ENCODE results near the gene SCP2. TPM values are rescaled to one million over a fixed set of nuclear protein-coding genes. Genes with fewer than 3 reads are reported as not detected.
"Not testable (repeated sequence)": the region's sequence is repeated elsewhere in the genome, so short reads cannot be mapped to it uniquely, and the experiment has no call there.

Gene SCP2
- total RNA-seq, 1 donor from 2014 or later = 57.5 TPM

DNA sequence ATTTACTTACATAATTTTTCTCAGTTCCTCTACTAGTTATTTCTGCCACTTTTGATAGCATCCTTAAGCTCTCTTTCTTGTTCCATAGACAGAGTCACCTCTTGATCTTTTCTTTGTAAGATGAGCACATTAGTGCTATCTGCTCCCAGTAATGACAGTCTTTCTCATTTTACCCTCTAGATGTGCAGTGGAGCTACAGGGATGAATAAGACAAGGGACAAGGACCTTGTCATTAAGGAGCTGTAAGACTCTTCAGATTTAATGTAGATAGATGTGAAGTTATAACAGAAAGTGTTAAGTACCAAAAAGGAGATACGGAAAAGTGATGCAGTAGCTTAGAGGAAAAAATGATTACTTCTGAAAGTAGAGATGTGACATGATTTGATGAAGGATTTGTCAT, 20.4 kb downstream of the SCP2 start:
- TF ChIP-seq, protein P1, sequence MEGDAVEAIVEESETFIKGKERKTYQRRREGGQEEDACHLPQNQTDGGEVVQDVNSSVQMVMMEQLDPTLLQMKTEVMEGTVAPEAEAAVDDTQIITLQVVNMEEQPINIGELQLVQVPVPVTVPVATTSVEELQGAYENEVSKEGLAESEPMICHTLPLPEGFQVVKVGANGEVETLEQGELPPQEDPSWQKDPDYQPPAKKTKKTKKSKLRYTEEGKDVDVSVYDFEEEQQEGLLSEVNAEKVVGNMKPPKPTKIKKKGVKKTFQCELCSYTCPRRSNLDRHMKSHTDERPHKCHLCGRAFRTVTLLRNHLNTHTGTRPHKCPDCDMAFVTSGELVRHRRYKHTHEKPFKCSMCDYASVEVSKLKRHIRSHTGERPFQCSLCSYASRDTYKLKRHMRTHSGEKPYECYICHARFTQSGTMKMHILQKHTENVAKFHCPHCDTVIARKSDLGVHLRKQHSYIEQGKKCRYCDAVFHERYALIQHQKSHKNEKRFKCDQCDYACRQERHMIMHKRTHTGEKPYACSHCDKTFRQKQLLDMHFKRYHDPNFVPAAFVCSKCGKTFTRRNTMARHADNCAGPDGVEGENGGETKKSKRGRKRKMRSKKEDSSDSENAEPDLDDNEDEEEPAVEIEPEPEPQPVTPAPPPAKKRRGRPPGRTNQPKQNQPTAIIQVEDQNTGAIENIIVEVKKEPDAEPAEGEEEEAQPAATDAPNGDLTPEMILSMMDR (IDR thresholded peaks at IDR 0.05; ENCODE audit: partially characterized antibody, unreplicated experiment) = no peak
- H3K27me3 Mint-ChIP-seq (ENCODE audit: unreplicated experiment) = no peaks in the 10 kb centered on the region
- no peak for DNase-seq
- H3K9me3 Mint-ChIP-seq (ENCODE audit: unreplicated experiment) = peaks cover 3% of the 10 kb centered on the region
- H3K4me1 Mint-ChIP-seq (ENCODE audit: low read depth, unreplicated experiment) = no peaks in the 10 kb centered on the region
- peaks cover 4% of the 10 kb centered on the region for H3K36me3 Mint-ChIP-seq (ENCODE audit: unreplicated experiment)
- no peak overlapping the region for H3K27ac Mint-ChIP-seq (ENCODE audit: unreplicated experiment)
- H3K4me3 Mint-ChIP-seq (ENCODE audit: unreplicated experiment) = no peak overlapping the region

DNA sequence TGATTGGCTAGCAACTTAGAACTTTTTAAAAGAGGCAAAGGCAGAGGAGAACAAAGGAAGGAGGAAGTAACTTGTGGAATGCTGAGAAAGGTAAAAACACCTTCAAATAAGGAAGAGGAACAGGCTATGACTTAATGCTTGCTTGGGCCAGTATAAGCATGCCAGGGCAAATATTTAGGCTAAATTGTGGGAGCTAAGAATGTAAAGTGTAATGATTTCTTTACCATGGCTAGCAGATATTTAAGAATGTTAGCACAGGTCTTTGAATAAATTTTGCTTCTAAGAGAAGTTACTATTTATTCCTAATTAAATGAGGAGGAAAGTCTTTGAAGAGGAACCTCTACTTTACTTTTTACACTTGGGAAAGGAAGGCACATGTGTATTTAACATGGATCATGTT, 22.5 kb downstream of the SCP2 start:
- H3K27ac Mint-ChIP-seq (ENCODE audit: unreplicated experiment); H3K9me3 Mint-ChIP-seq (ENCODE audit: unreplicated experiment); H3K4me3 Mint-ChIP-seq (ENCODE audit: unreplicated experiment); H3K27me3 Mint-ChIP-seq (ENCODE audit: unreplicated experiment); H3K4me1 Mint-ChIP-seq (ENCODE audit: low read depth, unreplicated experiment); H3K36me3 Mint-ChIP-seq (ENCODE audit: unreplicated experiment); DNase-seq: not testable (repeated sequence)

DNA sequence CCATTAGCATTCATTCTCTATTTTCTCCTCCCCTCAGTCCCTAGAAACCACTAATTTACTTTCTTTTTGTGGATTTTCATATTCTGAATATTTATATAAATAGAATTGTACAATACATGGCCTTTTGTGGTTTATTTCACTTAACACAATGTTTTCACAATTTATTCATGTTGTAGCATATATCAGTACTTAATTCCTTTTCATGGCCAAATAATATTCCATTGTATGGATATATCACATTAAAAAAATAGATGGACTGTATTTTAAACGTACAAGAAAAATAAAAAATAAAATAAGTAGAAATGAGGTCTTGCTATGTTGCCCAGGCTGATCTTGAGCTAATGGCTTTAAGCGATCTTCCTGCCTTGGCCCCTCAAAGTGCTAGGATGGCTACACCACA, 25.0 kb downstream of the SCP2 start:
- Mint-ChIP-seq H3K4me1 (ENCODE audit: low read depth, unreplicated experiment) (no peaks in the 10 kb centered on the region), H3K27ac (ENCODE audit: unreplicated experiment) (no peak overlapping the region), H3K9me3 (ENCODE audit: unreplicated experiment) (peaks cover 3% of the 10 kb centered on the region), H3K27me3 (ENCODE audit: unreplicated experiment) (peaks cover 2% of the 10 kb centered on the region), H3K4me3 (ENCODE audit: unreplicated experiment) (no peak overlapping the region), H3K36me3 (ENCODE audit: unreplicated experiment) (peaks cover 4% of the 10 kb centered on the region)
- TF ChIP-seq, protein P1 (IDR thresholded peaks at IDR 0.05; ENCODE audit: partially characterized antibody, unreplicated experiment) = no peak
- no peak for DNase-seq

DNA sequence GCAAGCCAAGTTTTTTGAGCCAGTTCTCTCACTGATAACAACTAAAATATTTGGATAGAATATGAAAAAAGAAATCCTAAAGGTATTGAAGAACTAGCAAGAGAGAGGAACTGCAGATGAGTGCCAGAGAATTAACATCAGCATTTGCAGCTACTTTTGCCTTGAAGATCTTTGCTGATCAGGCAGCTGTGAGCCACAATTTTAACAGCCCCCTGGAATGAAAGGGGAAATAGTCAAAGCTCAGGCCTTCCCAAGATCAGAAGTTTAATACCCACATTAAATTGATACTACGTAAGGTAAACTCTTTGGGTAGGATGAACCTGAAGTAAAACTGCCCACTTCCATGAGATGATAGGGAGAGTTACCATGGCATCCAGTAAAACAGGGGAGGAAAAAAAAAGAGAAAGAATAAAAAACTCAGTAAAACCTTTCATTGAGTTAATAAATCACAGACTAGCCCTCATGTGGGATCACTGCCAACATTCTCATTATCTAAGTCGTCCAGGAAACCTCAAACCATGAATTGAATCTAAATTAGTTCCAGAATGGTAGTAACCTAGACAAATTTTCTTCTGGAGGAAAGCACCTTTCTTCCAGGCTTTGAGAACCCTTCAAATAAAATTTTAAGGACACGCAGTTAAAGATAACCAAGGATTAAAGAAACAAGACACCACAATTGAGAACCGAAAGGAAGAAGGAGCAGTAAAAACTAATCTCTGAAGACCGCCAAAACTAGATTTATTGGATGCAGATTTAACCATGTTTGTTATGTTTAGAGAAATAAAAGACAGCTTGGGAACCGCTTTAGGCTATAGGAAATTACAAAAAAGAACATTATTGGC, 28.3 kb downstream of the SCP2 start:
- Mint-ChIP-seq H3K4me3 (ENCODE audit: unreplicated experiment) (no peak overlapping the region), H3K4me1 (ENCODE audit: low read depth, unreplicated experiment) (no peaks in the 10 kb centered on the region), H3K36me3 (ENCODE audit: unreplicated experiment) (no peaks in the 10 kb centered on the region), H3K9me3 (ENCODE audit: unreplicated experiment) (no peaks in the 10 kb centered on the region), H3K27me3 (ENCODE audit: unreplicated experiment) (peaks cover 2% of the 10 kb centered on the region), H3K27ac (ENCODE audit: unreplicated experiment) (no peak overlapping the region)
- TF ChIP-seq, protein P1 (IDR thresholded peaks at IDR 0.05; ENCODE audit: partially characterized antibody, unreplicated experiment) = no peak
- no peak for DNase-seq

DNA sequence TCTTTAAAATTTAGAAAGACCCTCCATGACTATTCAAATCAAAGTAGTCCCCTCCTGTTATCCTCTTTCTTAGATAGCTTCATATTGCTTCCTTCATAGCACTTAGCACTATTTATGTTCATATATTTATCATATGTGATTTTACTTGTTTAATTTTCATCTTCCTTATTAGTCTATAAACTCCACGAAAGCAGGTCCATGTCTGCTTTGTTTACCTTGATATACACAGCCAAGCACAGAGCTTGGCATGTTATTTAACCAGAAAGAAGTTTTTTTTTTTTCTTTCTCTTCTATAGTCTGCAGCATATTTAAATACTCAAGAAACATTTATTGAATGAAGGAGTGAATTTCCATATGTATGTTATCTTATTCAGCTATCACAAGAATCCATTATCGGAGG, 36.0 kb downstream of the SCP2 start:
- TF ChIP-seq, protein P1 (IDR thresholded peaks at IDR 0.05; ENCODE audit: partially characterized antibody, unreplicated experiment) = no peak
- H3K27ac Mint-ChIP-seq (ENCODE audit: unreplicated experiment) = no peak overlapping the region
- H3K27me3 Mint-ChIP-seq (ENCODE audit: unreplicated experiment) = no peaks in the 10 kb centered on the region
- H3K4me3 Mint-ChIP-seq (ENCODE audit: unreplicated experiment) = no peak overlapping the region
- DNase-seq = no peak
- no peaks in the 10 kb centered on the region for H3K36me3 Mint-ChIP-seq (ENCODE audit: unreplicated experiment)
- H3K9me3 Mint-ChIP-seq (ENCODE audit: unreplicated experiment) = peaks cover 3% of the 10 kb centered on the region
- H3K4me1 Mint-ChIP-seq (ENCODE audit: low read depth, unreplicated experiment) = peaks cover 4% of the 10 kb centered on the region
